GM18867 (cell line): ENCODE results near the gene RNF40.

Experiments
- ATAC-seq: cut with Tn5 transposase; IDR thresholded peaks from one replicate; pipeline ENCODE4 v1.9.1; 2021; ENCODE audit warnings: mild to moderate bottlenecking, moderate library complexity; ENCODE audit not compliant: unreplicated experiment

RNF40 gene

DNA sequence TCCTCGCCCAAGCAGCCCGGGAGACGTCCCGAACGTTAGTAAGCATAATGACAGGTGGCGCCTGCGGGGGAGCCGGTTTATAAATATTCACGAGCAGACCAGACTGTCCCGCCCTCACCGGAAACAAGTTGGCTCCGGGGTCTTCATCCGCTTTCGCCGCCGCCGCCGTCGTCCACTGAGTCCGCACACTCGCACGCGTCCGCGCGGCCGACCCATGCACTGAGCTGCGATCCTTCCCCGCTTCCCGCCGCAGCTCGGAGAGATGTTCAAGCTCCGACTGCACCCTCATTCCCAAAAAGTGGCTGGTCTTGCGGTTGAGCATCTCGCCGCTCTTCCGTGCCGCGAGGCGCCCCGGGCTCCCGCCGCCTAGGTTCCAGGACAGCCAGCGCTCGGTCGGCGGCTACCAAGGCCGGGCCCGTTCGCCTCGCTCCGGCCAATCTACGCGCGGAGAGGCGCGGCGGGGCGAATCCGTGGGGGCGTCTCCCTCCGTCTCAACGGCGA is 645 bp upstream of the RNF40 start:
- peak; percentile 30 for ATAC-seq

- no peak for ATAC-seq
Measured at GRCh38 chr16:30762991-30763725, 1.0 kb downstream of the RNF40 start.

GRCh38 chr16:30764086-30764485 is 2.0 kb downstream of the RNF40 start:
- ATAC-seq, result no peak

GRCh38 chr16:30764816-30765465 is 2.8 kb downstream of the RNF40 start:
- ATAC-seq, result no peak

DNA sequence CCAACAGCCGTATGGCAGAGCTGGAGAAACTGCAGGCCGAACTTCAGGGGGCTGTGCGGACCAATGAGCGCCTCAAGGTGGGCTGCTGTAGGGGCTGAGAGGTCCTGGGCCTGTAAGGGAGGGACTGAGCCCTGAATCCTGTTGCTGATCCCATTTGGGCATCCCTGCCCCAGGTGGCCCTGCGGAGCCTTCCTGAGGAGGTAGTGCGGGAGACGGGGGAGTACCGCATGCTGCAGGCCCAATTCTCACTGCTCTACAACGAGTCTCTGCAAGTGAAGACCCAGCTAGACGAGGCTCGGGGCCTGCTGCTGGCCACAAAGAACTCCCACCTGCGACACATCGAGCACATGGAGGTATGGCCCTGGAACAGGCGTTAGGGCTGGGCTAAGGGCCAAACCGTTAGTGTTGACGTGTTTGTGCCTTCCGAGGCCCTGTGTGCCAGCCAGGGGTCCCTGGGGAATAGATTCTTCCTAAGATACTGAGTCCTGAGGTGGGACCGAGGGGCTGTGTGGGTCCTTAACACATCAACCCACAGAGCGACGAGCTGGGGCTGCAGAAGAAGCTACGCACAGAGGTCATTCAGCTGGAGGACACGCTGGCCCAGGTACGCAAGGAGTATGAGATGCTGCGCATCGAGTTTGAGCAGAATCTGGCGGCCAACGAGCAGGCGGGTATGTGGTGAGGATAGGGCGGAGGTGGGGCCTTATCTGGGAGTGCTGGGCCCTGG is 4.2 kb downstream of the RNF40 start:
- ATAC-seq, result no peak

DNA sequence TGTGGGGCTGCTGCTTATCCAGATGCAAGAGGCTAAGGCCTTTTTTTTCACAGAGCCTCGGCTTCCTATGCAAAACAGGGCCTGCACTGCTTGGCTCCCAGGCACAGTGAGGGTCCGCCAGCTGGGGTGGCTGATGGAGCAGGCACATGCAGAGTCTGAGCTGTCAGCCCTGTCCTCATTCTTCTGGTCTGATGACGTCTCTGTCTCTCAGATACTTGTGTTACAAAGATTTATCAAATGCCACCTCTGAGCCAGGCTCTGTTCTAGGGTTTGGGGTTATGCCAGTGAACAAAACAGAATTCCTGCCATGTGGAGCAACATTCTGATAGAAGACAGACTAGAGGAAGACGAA is 4.8 kb downstream of the RNF40 start:
- ATAC-seq, result no peak

- ATAC-seq, result peak; percentile 47
Measured at GRCh38 chr16:30767767-30768465, 5.8 kb downstream of the RNF40 start.

GRCh38 chr16:30768583-30769181 is 6.6 kb downstream of the RNF40 start:
- ATAC-seq, result no peak

GRCh38 chr16:30769379-30770089 is 7.4 kb downstream of the RNF40 start:
- ATAC-seq, result no peak

DNA sequence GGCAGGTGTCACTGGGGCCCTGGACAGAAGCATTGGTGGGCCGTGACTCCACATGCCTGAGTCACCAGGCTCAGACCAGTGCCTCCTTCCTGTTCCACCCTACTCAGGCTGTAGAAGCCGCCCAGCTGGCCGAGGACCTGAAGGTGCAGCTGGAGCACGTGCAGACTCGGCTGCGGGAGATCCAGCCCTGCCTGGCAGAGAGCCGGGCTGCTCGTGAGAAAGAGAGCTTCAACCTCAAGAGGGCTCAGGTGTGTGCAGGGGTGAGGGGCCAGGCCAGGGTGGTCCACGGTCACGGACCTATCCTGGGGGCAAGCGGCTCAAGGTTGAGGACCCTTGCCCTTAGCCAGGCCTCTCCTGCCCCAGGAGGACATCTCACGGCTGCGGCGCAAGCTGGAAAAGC is 9.6 kb downstream of the RNF40 start:
- no peak for ATAC-seq

GRCh38 chr16:30773826-30774225 is 11.7 kb downstream of the RNF40 start:
- no peak for ATAC-seq

- ATAC-seq, result no peak
Measured at GRCh38 chr16:30774367-30775130, 12.4 kb downstream of the RNF40 start.

DNA sequence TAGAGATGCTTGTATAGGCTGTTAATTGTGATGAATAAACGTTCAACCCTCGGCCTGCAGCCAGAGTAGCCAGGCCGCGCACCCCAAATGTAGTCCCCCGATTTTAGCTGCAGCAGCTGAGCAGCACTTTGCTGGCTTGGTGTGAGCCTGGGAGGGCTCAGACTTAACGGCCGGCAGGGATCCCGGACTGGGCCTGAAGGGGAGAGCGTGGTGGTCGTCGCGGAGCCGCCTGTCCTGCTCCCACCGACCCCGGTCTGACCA is 12.9 kb downstream of the RNF40 start:
- ATAC-seq, result no peak

- ATAC-seq, result no peak
Measured at GRCh38 chr16:30775392-30776188, 13.5 kb downstream of the RNF40 start.

GRCh38 chr16:30777591-30778297 is 15.6 kb downstream of the RNF40 start:
- ATAC-seq, result no peak

GRCh38 chr16:30778549-30779244 is 16.6 kb downstream of the RNF40 start:
- ATAC-seq, result no peak

- no peak for ATAC-seq
Measured at GRCh38 chr16:30779596-30779995, 17.5 kb downstream of the RNF40 start.

- ATAC-seq, result no peak
Measured at GRCh38 chr16:30780021-30780420, 17.9 kb downstream of the RNF40 start.
